Gastrocnemius medialis (tissue), 4 donors: Measurements from ENCODE around the gene HIPK4.

Source experiments
- CTCF ChIP-seq, 5 experiments: fragments of 450-650 bp in 3 of 5; fragments of 200-600 bp in 2 of 5; sonication (generic) in 2 of 5; IDR thresholded peaks in 4 of 5; conservative IDR thresholded peaks in 1 of 5; 1 replicate in 4 of 5; 2 replicates in 1 of 5; pipeline ENCODE4 v1.5.1; 2016 to 2019; ENCODE audit warnings: antibody characterized with exemption in 5 of 5, mild to moderate bottlenecking in 3 of 5, moderate library complexity in 3 of 5
- POLR2A ChIP-seq, 2 donors: fragments of 450-650 bp; IDR thresholded peaks; one replicate each; pipeline ENCODE4 v1.6.1; 2017; ENCODE audit warnings: antibody characterized with exemption in 2 of 2, mild to moderate bottlenecking in 2 of 2, moderate library complexity in 2 of 2

DNA sequence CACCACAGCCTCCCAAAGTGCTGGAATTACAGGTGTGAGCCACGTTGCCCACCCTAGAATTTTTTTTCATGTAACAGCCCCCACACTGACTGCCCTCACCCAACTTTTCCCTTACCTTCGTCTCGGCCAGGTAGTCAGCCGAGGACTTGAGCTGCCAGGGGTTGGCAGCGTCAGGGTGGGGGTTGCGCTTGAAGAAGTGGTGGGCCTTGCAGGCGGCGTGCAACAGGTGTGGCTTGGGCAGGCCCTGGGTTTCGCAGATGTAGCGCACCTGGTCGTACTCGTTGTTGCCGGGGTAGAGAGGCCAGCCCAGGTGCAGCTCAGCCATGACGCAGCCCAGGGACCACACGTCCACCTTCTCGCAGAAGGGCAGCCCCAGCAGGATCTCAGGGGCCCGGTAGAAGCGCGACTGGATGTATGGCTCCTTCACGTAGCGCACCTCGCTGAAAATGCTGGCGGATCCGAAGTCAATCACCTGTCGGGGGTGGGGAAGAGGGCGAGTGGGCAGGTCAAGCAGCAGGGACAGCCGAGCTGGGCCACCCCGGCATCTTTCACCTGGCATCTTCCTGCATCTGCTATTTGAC lies 6.2 kb downstream of the HIPK4 start:
- no peak for TF ChIP-seq CTCF (IDR thresholded peaks at IDR 0.05 in 4 of 5, conservative IDR thresholded peaks at IDR 0.05 in 1 of 5)
- TF ChIP-seq POLR2A (IDR thresholded peaks at IDR 0.05) = no peak
